GM19238 (cell line): ENCODE data around the gene PPIP5K2.
"Not testable (repeated sequence)": the region's sequence is repeated elsewhere in the genome, so short reads cannot be mapped to it uniquely, and the experiment has no call there.

Experiments used
- DNase-seq: peaks from one replicate; pipeline ENCODE4 v3.0.0; 2011; ENCODE audit warnings: low spot score; ENCODE audit not compliant: insufficient read length

The PPIP5K2 gene

GRCh38 chr5:103205991-103206700, 86.0 kb downstream of the PPIP5K2 start:
- DNase-seq, result no peak

- no peak for DNase-seq
These were observed 86.9 kb downstream of the PPIP5K2 start for GRCh38 chr5:103207011-103207410.

DNA sequence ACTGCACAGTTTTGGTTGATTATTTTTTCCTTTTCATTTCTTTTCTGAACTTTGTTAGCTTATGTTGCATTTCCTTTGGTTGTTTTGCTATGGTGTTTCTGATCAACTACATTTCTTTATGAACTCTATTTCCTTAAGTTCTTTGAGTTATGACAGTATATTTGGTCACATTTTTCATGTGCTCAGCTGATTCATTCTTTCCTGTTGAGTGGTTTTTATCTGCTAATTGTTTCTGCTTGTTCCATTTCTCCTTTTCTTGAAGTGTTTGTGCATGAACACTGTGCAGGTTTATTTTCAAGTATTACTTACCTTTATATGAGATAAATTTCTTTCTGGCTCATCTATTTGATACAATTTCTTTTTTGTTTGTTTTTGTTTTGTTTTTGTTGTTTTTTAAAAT, 87.6 kb downstream of the PPIP5K2 start:
- no peak for DNase-seq

GRCh38 chr5:103208460-103208859, 88.4 kb downstream of the PPIP5K2 start:
- no peak for DNase-seq

GRCh38 chr5:103209065-103209464, 89.0 kb downstream of the PPIP5K2 start:
- DNase-seq, result no peak

GRCh38 chr5:103210952-103211351, 90.9 kb downstream of the PPIP5K2 start:
- no peak for DNase-seq

DNA sequence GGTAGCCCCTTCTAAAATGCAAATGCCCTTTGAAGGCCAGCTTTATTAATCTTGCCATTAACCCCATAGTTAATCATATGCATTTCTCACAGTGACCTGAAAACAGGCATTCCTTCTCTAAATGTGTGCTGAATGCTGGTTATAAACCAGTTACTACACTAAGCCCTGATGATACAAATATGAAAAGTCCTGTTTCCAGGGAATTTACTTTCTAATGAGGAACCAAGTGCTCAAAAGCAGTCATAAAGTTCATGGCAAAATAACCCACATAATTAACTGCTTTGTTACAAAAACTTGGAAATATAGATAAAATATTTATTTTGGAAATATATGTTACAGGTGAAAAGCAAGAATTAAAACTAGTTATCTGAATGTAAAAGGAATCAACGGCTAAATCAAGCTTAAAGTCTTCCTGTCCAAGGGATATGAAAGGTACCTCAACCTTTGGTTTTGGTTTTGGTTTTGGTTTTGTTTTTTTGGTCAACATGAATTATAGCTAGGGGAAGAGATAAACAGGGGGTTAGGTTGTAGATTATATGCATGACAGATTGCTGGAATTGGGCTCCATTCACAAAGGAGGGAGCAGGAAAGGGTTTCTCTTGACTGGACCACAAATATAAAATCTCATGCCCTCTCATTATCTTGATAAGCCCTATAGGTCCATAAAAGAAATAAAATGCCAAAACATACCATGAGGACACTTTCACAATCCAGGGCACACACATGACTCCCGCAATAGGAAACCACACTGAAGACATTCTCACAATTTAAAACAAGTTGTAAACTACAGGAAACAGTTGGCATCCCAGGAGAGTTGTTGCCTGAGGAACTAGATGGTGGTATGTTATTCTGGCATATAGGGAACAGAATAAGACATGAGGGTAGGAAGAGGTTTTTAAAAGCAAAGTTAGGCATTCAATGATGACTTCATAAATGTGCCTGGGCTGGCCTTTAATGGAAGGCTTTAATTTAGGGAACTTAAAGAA, 91.8 kb downstream of the PPIP5K2 start:
- no peak for DNase-seq

DNA sequence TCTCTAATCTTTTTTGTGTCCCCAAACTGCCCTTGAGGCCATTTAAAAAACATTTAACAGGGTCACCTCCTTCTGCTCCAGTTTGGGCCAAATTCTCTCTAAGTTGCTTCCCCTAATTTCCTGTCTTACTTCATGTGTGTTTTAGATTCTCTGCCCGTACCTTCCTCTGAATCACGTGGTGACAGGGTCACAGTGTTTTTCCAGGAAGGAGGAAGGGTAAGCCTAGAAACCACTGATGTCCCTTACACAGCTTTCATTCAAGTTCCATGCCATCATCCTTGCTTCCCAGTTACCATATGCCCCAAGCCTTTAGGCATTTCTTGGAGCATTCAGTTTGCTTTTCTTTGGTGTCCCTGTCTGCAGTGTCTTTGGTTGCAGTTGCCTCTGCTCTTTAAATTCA, 96.0 kb downstream of the PPIP5K2 start:
- no peak for DNase-seq

- no peak for DNase-seq
These were observed 96.6 kb downstream of the PPIP5K2 start for GRCh38 chr5:103216697-103217096.

DNA sequence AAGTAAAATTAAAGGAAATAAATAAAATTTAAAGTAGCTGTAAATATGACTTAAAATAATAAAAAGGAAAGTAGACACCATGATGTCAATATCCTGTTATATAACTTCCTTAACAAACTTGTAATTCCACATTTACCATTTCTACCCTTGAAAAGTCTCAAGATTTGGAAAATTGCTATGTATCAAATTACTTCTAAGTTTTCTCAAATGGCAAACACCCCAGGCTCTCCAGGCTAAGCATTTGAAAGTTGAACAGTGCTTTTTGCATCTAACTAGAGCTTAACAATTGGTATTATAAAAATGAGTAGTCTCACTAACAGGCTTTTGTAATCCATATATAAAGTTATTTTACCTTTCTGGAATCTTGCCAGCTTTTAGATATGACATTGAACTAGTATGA, 97.0 kb downstream of the PPIP5K2 start:
- no peak for DNase-seq

DNA sequence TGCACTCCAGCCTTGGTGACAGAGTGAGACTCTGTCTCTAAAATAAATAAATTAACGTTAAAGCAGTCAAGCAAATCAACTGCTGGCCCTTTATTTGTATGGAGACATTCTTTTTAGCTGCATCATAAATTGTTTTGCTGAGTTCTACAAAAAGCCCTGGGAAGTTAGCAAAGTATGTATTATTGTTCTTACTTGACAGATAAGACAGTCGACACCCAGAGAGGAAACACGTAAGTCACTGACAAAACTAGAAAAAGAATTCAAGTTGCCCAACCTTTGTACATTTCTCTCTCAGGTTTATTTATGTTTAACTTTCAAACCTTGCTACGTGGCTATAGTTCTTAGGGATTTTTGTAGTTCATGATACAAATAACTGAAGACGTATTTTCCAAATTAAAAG, 98.1 kb downstream of the PPIP5K2 start:
- no peak for DNase-seq

GRCh38 chr5:103219074-103219473, 99.0 kb downstream of the PPIP5K2 start:
- DNase-seq, result not testable (repeated sequence)

GRCh38 chr5:103223031-103223955, 103.2 kb downstream of the PPIP5K2 start:
- DNase-seq, result no peak

DNA sequence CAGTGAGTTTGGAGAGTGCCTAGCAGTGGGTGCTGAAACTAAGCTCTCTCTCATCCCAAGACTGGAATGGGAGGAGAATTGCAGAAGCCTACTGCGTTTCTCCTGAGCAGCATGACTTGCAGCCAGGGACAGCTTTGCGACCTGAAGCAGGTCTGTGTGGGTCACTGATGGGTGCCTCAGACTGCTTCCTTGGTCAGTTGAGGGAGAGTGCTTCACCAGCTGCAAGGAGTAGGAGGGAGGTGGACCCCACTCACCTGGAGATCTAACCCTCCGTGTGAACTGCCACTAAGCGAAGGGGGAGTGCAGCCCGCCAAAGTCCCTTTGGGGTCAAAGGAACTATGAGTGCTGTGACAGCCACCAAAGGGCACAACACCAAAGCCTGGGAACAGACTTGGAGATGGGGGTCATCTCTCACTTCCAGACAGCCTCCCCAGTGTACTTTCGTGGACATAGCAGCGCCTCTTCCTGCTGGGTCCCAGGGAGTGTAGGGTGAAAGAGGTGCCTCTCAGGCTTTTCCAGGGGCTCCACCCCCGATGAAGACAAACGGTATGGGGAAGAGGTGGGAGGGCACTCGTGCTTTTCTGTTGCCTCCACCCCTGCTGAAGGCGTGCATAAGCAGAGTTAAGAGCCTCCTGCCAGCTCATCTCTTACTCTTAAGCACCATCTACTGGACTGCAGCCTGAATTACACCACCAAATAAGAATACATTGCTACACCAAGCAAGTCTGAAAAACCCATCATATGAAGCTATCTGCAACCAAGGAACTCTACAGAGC, 104.2 kb downstream of the PPIP5K2 start:
- no peak for DNase-seq

GRCh38 chr5:103224894-103225246, 104.8 kb downstream of the PPIP5K2 start:
- no peak for DNase-seq

DNA sequence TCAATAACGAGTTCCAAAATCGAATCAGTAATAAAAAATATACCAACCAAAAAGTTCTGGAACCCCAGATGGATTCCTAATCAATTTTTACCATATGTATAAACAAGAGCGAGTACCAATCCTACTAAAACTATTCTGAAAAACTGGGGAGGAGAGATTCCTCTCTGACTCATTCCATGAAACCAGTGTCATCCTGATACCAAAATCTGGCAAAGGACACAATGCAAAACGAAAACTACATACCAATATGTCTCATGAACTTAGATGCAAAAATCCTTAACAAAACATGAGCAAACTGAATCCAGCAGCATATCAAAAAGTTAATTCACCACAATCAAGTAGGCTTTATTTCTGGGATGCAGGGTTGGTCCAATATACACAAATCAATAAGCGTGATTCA, 108.0 kb downstream of the PPIP5K2 start:
- no peak for DNase-seq

DNA sequence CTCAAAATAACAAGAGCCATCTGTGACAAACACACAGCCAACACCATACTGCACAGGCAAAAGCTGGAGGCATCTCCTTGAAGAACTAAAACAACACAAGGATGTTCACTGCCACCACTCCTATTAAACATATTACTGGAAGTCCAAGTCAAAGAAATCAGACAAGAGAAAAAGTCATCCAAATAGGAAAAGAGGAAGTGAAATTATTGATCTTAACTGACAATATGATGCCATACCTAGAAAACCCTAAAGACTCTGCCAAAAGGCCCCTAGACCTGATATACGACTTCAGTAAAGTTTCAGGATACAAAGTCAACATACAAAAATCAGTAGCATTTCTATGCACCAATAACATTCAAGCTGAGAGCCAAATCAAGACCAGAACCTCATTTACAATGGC, 108.5 kb downstream of the PPIP5K2 start:
- DNase-seq, result no peak

- DNase-seq, result no peak
These were observed 112.4 kb downstream of the PPIP5K2 start for GRCh38 chr5:103232393-103232999.

DNA sequence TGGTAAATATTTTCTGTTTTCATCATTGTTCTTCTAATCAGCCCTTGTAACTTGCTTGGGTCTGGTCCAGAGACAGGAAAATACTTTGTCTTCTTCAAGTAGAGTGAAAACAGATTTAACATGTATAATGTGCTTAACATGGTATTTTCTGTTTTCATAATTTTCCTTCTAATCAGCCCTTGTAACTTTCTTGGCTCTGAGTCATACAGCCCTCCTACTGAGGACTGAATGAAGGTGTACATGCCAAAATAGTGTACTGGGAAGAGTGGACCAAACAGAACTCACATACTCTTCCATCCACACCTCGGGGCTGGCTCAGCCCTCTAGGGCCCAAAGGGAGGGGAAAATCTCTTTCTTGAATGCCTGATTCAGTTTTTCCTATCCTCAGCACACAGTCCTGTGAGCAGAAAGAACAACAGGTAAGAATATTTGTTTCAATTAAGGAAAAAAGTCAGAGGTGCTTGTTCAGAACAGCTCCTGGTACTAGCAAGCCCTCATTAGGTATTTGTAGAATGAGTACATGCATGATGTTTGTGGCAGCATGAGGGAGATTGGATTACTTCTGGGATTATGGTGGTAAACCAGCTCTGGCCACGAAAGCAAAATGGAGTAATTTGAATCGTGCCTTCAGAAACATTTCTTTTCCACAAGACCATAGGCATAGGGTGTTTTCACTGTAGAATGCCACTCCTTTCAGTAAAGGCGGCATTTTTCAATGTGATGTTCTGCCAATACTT, 114.3 kb downstream of the PPIP5K2 start:
- no peak for DNase-seq

DNA sequence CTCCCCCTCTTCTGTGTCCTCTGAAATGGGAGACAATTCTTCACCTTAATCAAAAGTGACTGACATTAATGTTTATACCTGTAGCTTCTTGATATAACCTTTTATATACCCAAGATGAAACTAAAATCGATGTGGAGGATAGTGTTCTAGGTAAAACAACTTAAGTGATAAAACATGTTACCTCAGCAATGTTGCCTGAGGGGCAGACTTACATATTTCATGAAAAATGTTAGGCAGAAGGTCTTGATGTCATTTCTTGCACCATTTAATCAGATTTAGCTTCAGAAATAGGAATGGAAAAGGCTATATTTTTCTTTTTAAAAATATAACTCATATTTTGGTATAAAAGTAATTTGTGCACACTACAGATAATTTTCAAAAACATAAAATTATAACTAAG, 115.8 kb downstream of the PPIP5K2 start:
- DNase-seq, result no peak
